Activated naive CD8-positive, alpha-beta T cell treated with anti-CD3 and anti-CD28 coated beads, Interleukin-2, amount 50 U/mL, for 24 hours (primary cell): ENCODE data around the gene TBX19.
"Not testable (repeated sequence)": the region's sequence is repeated elsewhere in the genome, so short reads cannot be mapped to it uniquely, and the experiment has no call there.

Source experiments
- ATAC-seq: fragments of 150-1000 bp; cut with Tn5 transposase; one replicate; pipeline ENCODE4 v1.10.0; 2021
- DNase-seq: peaks from one replicate; pipeline ENCODE4 v3.0.0; 2021
- H3K27ac Mint-ChIP-seq: one replicate; pipeline ENCODE4 v1.8.0; 2021; ENCODE audit warnings: mild to moderate bottlenecking, mixed read lengths
- H3K27me3 Mint-ChIP-seq: one replicate; pipeline ENCODE4 v1.8.0; 2021; ENCODE audit warnings: mixed read lengths
- H3K36me3 Mint-ChIP-seq: one replicate; pipeline ENCODE4 v1.8.0; 2021; ENCODE audit warnings: low read depth, mixed read lengths
- H3K4me1 Mint-ChIP-seq: one replicate; pipeline ENCODE4 v1.8.0; 2021; ENCODE audit warnings: mixed read lengths
- H3K4me3 Mint-ChIP-seq: one replicate; pipeline ENCODE4 v1.8.0; 2021; ENCODE audit warnings: mild to moderate bottlenecking, moderate library complexity, mixed read lengths
- H3K9me3 Mint-ChIP-seq: one replicate; pipeline ENCODE4 v1.8.0; 2021; ENCODE audit warnings: mixed read lengths

Gene TBX19

GRCh38 chr1:168344517-168344916 lies 63.8 kb downstream of the TBX19 start:
- Mint-ChIP-seq H3K4me3 (no peak overlapping the region), H3K27ac (no peak overlapping the region), H3K9me3 (peaks cover 8% of the 10 kb centered on the region), H3K36me3 (peaks cover 2% of the 10 kb centered on the region), H3K4me1 (peaks cover 39% of the 10 kb centered on the region), H3K27me3 (peaks cover 2% of the 10 kb centered on the region)
- DNase-seq (no peak), ATAC-seq (no peak)

- Mint-ChIP-seq H3K9me3 (peaks cover 8% of the 10 kb centered on the region), H3K4me3 (no peak overlapping the region), H3K27ac (no peak overlapping the region), H3K36me3 (peaks cover 2% of the 10 kb centered on the region), H3K4me1 (peaks cover 35% of the 10 kb centered on the region), H3K27me3 (no peaks in the 10 kb centered on the region)
- DNase-seq, result no peak
- no peak for ATAC-seq
These were observed 65.3 kb downstream of the TBX19 start for GRCh38 chr1:168345939-168346338.

GRCh38 chr1:168347630-168348029 lies 67.0 kb downstream of the TBX19 start:
- Mint-ChIP-seq H3K36me3 (peaks cover 2% of the 10 kb centered on the region), H3K9me3 (peaks cover 8% of the 10 kb centered on the region), H3K4me3 (peak overlapping the region; percentile 84), H3K27ac (peak overlapping the region; percentile 93), H3K27me3 (no peaks in the 10 kb centered on the region), H3K4me1 (peaks cover 20% of the 10 kb centered on the region)
- ATAC-seq (no peak), DNase-seq (no peak)

GRCh38 chr1:168348146-168348709 lies 67.6 kb downstream of the TBX19 start:
- Mint-ChIP-seq H3K36me3 (peaks cover 2% of the 10 kb centered on the region), H3K27ac (peak overlapping the region; percentile 93), H3K27me3 (no peaks in the 10 kb centered on the region), H3K9me3 (peaks cover 8% of the 10 kb centered on the region), H3K4me3 (peak overlapping the region; percentile 84), H3K4me1 (peaks cover 16% of the 10 kb centered on the region)
- DNase-seq, result no peak
- ATAC-seq, result no peak

- not testable (repeated sequence) for H3K4me3 Mint-ChIP-seq, ATAC-seq, H3K27ac Mint-ChIP-seq, H3K36me3 Mint-ChIP-seq, H3K27me3 Mint-ChIP-seq, H3K4me1 Mint-ChIP-seq, DNase-seq, H3K9me3 Mint-ChIP-seq
These were observed 73.9 kb downstream of the TBX19 start for GRCh38 chr1:168354335-168355269.

- H3K27me3 Mint-ChIP-seq, result peaks cover 2% of the 10 kb centered on the region
- ATAC-seq, result peak; percentile 76
- no peaks in the 10 kb centered on the region for H3K36me3 Mint-ChIP-seq
- DNase-seq, result peak; percentile 26
- H3K4me1 Mint-ChIP-seq, result peaks cover 35% of the 10 kb centered on the region
- H3K27ac Mint-ChIP-seq, result peak overlapping the region; percentile 6
- H3K4me3 Mint-ChIP-seq, result no peak overlapping the region
- no peaks in the 10 kb centered on the region for H3K9me3 Mint-ChIP-seq
These were observed 79.7 kb downstream of the TBX19 start for GRCh38 chr1:168360151-168361021.

GRCh38 chr1:168361252-168361651 lies 80.6 kb downstream of the TBX19 start:
- Mint-ChIP-seq H3K4me3 (no peak overlapping the region), H3K9me3 (no peaks in the 10 kb centered on the region), H3K27me3 (peaks cover 2% of the 10 kb centered on the region), H3K4me1 (peaks cover 35% of the 10 kb centered on the region), H3K27ac (no peak overlapping the region), H3K36me3 (no peaks in the 10 kb centered on the region)
- ATAC-seq (no peak), DNase-seq (no peak)

- ATAC-seq (peak; percentile 73), DNase-seq (no peak)
- Mint-ChIP-seq H3K36me3 (no peaks in the 10 kb centered on the region), H3K27me3 (peaks cover 2% of the 10 kb centered on the region), H3K27ac (no peak overlapping the region), H3K9me3 (no peaks in the 10 kb centered on the region), H3K4me1 (peaks cover 35% of the 10 kb centered on the region), H3K4me3 (peak overlapping the region; percentile 16)
These were observed 82.3 kb downstream of the TBX19 start for GRCh38 chr1:168362991-168363390.
